Medulla oblongata (tissue), 1 donor: ENCODE measurements around the gene ERLIN1.
"Not testable (repeated sequence)": the region's sequence is repeated elsewhere in the genome, so short reads cannot be mapped to it uniquely, and the experiment has no call there.

ENCODE experiments used
- DNase-seq: peaks from one replicate; pipeline ENCODE4 v3.0.0-alpha.2; 2015; ENCODE audit errors: extremely low spot score

Gene ERLIN1

GRCh38 chr10:100133801-100134200 lies 52.0 kb downstream of the ERLIN1 start:
- no peak for DNase-seq

GRCh38 chr10:100132427-100132826 lies 53.4 kb downstream of the ERLIN1 start:
- no peak for DNase-seq

GRCh38 chr10:100131571-100131970 lies 54.3 kb downstream of the ERLIN1 start:
- no peak for DNase-seq

GRCh38 chr10:100130831-100131230 lies 55.0 kb downstream of the ERLIN1 start:
- DNase-seq = no peak

GRCh38 chr10:100129424-100129823 lies 56.4 kb downstream of the ERLIN1 start:
- DNase-seq = no peak

GRCh38 chr10:100128951-100129350 lies 56.9 kb downstream of the ERLIN1 start:
- DNase-seq = no peak

- DNase-seq = not testable (repeated sequence)
Observed at GRCh38 chr10:100125335-100125734, 60.5 kb downstream of the ERLIN1 start.

GRCh38 chr10:100124097-100124496 lies 61.7 kb downstream of the ERLIN1 start:
- no peak for DNase-seq

- DNase-seq = no peak
Observed at GRCh38 chr10:100122780-100123179, 63.0 kb downstream of the ERLIN1 start.

- no peak for DNase-seq
Observed at GRCh38 chr10:100120550-100120949, 65.3 kb downstream of the ERLIN1 start.

GRCh38 chr10:100119726-100120125 lies 66.1 kb downstream of the ERLIN1 start:
- DNase-seq = no peak

GRCh38 chr10:100114976-100115770 lies 70.7 kb downstream of the ERLIN1 start:
- no peak for DNase-seq

GRCh38 chr10:100114460-100114859 lies 71.4 kb downstream of the ERLIN1 start:
- DNase-seq = no peak

GRCh38 chr10:100109670-100110069 lies 76.2 kb downstream of the ERLIN1 start:
- no peak for DNase-seq

GRCh38 chr10:100106865-100107264 lies 79.0 kb downstream of the ERLIN1 start:
- DNase-seq = no peak

GRCh38 chr10:100104300-100104699 lies 81.5 kb downstream of the ERLIN1 start:
- no peak for DNase-seq

- no peak for DNase-seq
Observed at GRCh38 chr10:100103581-100103980, 82.2 kb downstream of the ERLIN1 start.

GRCh38 chr10:100101192-100102076 lies 84.4 kb downstream of the ERLIN1 start:
- DNase-seq = no peak

GRCh38 chr10:100100651-100101184 lies 85.1 kb downstream of the ERLIN1 start:
- no peak for DNase-seq
